ENCODE results near the gene BRCA2.

DNA sequence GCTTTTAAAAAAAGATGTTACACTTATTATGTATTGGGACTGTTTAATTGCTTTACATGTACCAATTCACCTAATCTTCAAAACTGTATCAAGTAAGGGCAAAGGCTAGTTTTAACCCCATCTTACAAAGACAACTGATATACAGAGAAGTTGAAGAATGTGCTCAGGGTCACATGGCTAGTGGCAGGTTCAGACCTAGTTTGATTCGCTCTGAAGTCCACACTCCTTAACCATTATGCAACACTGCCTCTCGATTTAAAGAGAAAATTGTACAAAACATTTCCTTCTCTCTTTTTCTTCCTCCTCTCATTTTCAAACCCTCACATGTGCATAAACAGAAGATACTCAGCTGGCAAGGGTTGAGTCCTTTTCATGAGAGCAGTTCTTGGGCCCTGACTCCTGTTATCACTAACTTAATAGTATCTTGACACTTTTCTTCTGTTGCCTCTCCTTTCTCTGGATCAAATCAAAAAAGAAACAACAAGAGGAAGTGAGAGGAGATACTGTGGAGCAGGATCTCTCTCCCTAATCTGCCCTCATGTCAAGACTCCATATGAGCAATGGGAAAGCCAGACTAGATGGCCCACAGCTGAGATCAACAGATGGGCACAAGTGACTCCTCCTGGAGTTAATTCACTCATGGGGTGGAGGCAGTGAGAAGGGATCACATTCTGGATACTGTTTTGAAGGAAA is 131.6 kb downstream of the BRCA2 start:
- TF ChIP-seq, protein P1, sequence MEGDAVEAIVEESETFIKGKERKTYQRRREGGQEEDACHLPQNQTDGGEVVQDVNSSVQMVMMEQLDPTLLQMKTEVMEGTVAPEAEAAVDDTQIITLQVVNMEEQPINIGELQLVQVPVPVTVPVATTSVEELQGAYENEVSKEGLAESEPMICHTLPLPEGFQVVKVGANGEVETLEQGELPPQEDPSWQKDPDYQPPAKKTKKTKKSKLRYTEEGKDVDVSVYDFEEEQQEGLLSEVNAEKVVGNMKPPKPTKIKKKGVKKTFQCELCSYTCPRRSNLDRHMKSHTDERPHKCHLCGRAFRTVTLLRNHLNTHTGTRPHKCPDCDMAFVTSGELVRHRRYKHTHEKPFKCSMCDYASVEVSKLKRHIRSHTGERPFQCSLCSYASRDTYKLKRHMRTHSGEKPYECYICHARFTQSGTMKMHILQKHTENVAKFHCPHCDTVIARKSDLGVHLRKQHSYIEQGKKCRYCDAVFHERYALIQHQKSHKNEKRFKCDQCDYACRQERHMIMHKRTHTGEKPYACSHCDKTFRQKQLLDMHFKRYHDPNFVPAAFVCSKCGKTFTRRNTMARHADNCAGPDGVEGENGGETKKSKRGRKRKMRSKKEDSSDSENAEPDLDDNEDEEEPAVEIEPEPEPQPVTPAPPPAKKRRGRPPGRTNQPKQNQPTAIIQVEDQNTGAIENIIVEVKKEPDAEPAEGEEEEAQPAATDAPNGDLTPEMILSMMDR (IDR thresholded peaks at IDR 0.05) = no peak
- TF ChIP-seq EP300 (IDR thresholded peaks at IDR 0.05) = no peak
- no peak for TF ChIP-seq POLR2A (IDR thresholded peaks at IDR 0.05)

Data from ovary (tissue), 3 donors.